Stimulated activated naive B cell treated with anti-CD40 and anti-IgM and Interleukin-4, amounts not matched to agents 10 μg/mL and 1 μg/mL and 100 μg/mL, for 72 hours (primary cell): ENCODE results near the gene GAB4.
"Not testable (repeated sequence)": the region's sequence is repeated elsewhere in the genome, so short reads cannot be mapped to it uniquely, and the experiment has no call there.

Experiments used
- ATAC-seq, 2 donors: fragments of 150-1000 bp; cut with Tn5 transposase; replicated peaks; 2 replicates each; pipeline ENCODE4 v1.10.0; 2021; ENCODE audit warnings: moderate library complexity in 1 of 2
- DNase-seq: peaks from one replicate; pipeline ENCODE4 v3.0.0; 2021
- H3K27ac Mint-ChIP-seq: one replicate; pipeline ENCODE4 v1.8.0; 2022; ENCODE audit warnings: mild to moderate bottlenecking, mixed read lengths
- H3K27me3 Mint-ChIP-seq, 2 donors: one replicate each; pipeline ENCODE4 v1.8.0; 2022; ENCODE audit warnings: mixed read lengths in 2 of 2
- H3K36me3 Mint-ChIP-seq, 2 donors: one replicate each; pipeline ENCODE4 v1.8.0; 2022; ENCODE audit warnings: mixed read lengths in 2 of 2, mild to moderate bottlenecking in 1 of 2
- H3K4me1 Mint-ChIP-seq, 2 donors: one replicate each; pipeline ENCODE4 v1.8.0; 2022; ENCODE audit warnings: mixed read lengths in 2 of 2, mild to moderate bottlenecking in 1 of 2
- H3K4me3 Mint-ChIP-seq, 2 donors: one replicate each; pipeline ENCODE4 v1.8.0; 2022; ENCODE audit warnings: mild to moderate bottlenecking in 2 of 2, mixed read lengths in 2 of 2, moderate library complexity in 1 of 2
- H3K9me3 Mint-ChIP-seq, 2 donors: one replicate each; pipeline ENCODE4 v1.8.0; 2022; ENCODE audit warnings: mixed read lengths in 2 of 2, mild to moderate bottlenecking in 1 of 2

The GAB4 gene

DNA sequence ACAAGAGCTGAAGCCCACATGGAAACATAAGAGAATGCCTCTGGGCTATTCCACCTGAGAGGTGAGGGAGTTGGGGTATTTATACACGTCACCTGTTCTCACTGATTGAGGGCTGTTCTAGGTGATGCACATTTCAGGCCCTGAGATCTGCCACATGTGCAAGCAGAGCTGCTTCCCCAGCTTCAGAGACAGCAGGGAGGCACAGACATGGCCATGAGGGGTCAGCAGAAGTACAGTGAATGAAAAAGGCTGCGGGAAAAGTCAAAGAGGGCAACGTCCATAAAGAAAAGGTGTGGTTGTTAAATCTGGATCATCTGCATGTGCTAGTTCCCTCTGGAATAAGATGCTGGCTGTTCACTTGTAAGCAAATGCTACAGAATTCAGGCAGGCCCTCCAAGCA lies 75.4 kb downstream of the GAB4 start:
- Mint-ChIP-seq H3K27ac (no peak overlapping the region), H3K4me3 (no peak overlapping the region), H3K9me3 (no peaks in the 10 kb centered on the region), H3K4me1 (peaks cover 0 to 2% of the 10 kb centered on the region in 2 donors), H3K36me3 (no peaks in the 10 kb centered on the region), H3K27me3 (peaks cover 44 to 55% of the 10 kb centered on the region in 2 donors)
- no peak for ATAC-seq
- DNase-seq: no peak

DNA sequence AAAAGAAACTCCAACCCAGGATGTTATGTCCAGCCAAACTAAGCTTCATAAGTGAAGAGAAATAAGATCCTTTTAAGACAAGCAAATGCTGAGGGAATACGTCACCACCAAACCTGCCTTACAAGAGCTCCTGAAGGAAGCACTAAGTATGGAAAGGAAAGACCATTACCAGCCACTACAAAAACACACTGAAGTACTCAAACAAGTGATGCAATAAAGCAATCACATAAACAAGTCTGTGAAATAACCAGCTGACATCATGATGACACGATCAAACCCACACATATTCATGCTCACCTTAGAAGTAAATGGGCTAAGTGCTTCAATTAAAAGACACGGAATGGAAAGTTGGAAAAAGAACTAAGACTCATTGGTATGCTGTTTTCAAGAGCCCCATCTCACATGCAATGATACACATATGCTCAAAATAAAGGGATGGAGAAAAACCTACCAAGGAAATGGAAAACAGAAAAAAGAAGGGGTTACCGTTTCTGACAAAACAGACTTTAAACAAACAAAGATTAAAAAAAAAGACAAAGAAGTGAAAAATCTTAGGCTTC lies 82.5 kb downstream of the GAB4 start:
- Mint-ChIP-seq H3K27ac (no peak overlapping the region), H3K4me3 (no peak overlapping the region), H3K27me3 (peaks cover 21 to 24% of the 10 kb centered on the region in 2 donors), H3K36me3 (no peaks in the 10 kb centered on the region), H3K4me1 (peaks cover 10 to 11% of the 10 kb centered on the region in 2 donors), H3K9me3 (no peaks in the 10 kb centered on the region)
- no peak for ATAC-seq
- DNase-seq: no peak

DNA sequence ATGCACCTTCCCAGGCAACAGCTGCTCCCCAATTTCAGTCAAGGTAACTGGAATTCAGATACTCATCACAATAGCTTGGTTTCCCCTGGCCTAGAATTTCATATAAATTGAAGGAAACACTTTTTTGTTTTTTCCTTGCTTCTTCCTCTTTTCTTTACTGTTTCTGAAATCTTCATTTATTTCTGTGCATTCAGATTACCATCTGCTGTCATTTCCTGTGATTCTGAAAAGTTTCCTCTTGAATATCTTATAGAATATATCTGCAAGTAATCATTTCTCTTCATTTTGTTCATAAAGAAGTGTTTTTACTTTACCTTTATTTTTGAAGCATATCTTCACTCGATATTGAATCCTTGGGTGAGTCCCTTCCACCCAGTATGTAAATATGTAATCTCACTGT lies 85.3 kb downstream of the GAB4 start:
- no peak for ATAC-seq

GRCh38 chr22:16922076-16922475 lies 85.9 kb downstream of the GAB4 start:
- no peak overlapping the region for H3K27ac Mint-ChIP-seq
- DNase-seq (no peak), ATAC-seq (no peak)
- H3K4me3 Mint-ChIP-seq: no peak overlapping the region
- H3K27me3 Mint-ChIP-seq: peaks cover 6 to 7% of the 10 kb centered on the region in 2 donors
- no peaks in the 10 kb centered on the region for H3K9me3 Mint-ChIP-seq
- no peaks in the 10 kb centered on the region for H3K36me3 Mint-ChIP-seq
- H3K4me1 Mint-ChIP-seq: peaks cover 14 to 18% of the 10 kb centered on the region in 2 donors

More for the DNA sequence above, 85.3 kb downstream of the GAB4 start:
- peaks cover 0 to under 1% of the 10 kb centered on the region in 2 donors for H3K27me3 Mint-ChIP-seq
- no peak for DNase-seq
- no peak overlapping the region for H3K4me3 Mint-ChIP-seq
- H3K4me1 Mint-ChIP-seq: peaks cover 10 to 12% of the 10 kb centered on the region in 2 donors
- H3K27ac Mint-ChIP-seq: no peak overlapping the region
- no peaks in the 10 kb centered on the region for H3K36me3 Mint-ChIP-seq
- no peaks in the 10 kb centered on the region for H3K9me3 Mint-ChIP-seq

DNA sequence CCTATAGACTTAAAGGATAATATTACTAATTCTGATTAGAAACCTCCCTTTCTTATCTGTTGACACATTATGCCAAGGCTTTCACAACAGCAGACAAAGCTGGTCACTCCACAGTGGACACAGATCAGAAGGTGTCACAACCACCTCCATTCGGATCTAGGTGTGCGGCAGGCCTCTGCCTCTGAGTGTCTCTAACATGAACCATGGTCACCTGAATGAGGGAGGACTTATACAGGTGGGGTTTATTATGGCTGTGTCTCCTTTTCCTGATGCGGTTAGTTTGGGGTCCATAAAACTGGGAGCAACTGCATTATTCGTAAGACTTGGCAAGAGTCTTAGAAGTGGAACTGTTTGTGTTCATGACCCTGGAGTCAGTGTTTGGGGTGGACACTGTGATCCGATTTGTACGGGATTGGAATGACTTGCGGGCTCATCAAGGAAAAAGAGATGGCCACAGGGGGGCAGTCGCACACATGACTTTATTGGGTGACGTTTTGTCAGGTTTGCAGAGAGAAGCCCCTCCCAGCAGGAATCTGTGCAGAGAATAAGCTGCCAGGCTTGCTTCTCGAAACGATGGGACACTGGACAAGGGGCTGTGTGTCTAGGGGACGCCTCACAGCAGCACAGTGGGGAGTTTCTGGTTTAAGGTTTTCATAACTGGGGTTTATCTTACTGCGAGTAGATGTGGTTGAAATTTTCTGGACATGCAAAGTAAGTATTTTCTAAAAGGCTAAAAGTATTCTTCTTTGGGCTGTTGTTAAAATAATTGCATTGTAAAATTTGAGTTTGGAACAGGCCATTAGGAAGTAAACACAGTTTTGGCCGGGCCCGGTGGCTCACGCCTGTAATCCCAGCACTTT lies 90.6 kb downstream of the GAB4 start:
- H3K4me1 Mint-ChIP-seq: peaks cover 11 to 18% of the 10 kb centered on the region in 2 donors
- H3K27ac Mint-ChIP-seq: no peak overlapping the region
- H3K27me3 Mint-ChIP-seq: peaks cover 7 to 18% of the 10 kb centered on the region in 2 donors
- no peak overlapping the region for H3K4me3 Mint-ChIP-seq
- H3K36me3 Mint-ChIP-seq: no peaks in the 10 kb centered on the region
- H3K9me3 Mint-ChIP-seq: no peaks in the 10 kb centered on the region
- DNase-seq: peak; percentile 32
- peak; percentile 76 to 85 for ATAC-seq

GRCh38 chr22:16915701-16916100 lies 92.3 kb downstream of the GAB4 start:
- ATAC-seq: no peak

GRCh38 chr22:16914911-16915310 lies 93.1 kb downstream of the GAB4 start:
- not testable (repeated sequence) for ATAC-seq, H3K9me3 Mint-ChIP-seq, DNase-seq, H3K36me3 Mint-ChIP-seq, H3K27ac Mint-ChIP-seq, H3K4me3 Mint-ChIP-seq
- H3K4me1 Mint-ChIP-seq: peaks cover 5 to 13% of the 10 kb centered on the region in 2 donors
- H3K27me3 Mint-ChIP-seq: peaks cover 7 to 18% of the 10 kb centered on the region in 2 donors

More at GRCh38 chr22:16915701-16916100, 92.3 kb downstream of the GAB4 start:
- Mint-ChIP-seq H3K36me3 (no peaks in the 10 kb centered on the region), H3K4me3 (no peak overlapping the region), H3K9me3 (no peaks in the 10 kb centered on the region), H3K27me3 (peaks cover 7 to 18% of the 10 kb centered on the region in 2 donors), H3K27ac (no peak overlapping the region), H3K4me1 (peaks cover 5 to 13% of the 10 kb centered on the region in 2 donors)
- no peak for DNase-seq

GRCh38 chr22:16914006-16914405 lies 94.0 kb downstream of the GAB4 start:
- no peak for ATAC-seq
- Mint-ChIP-seq H3K27ac (no peak overlapping the region), H3K4me1 (peaks cover 5 to 13% of the 10 kb centered on the region in 2 donors), H3K27me3 (peaks cover 14 to 25% of the 10 kb centered on the region in 2 donors), H3K4me3 (no peak overlapping the region), H3K9me3 (no peaks in the 10 kb centered on the region), H3K36me3 (no peaks in the 10 kb centered on the region)
- DNase-seq: no peak

DNA sequence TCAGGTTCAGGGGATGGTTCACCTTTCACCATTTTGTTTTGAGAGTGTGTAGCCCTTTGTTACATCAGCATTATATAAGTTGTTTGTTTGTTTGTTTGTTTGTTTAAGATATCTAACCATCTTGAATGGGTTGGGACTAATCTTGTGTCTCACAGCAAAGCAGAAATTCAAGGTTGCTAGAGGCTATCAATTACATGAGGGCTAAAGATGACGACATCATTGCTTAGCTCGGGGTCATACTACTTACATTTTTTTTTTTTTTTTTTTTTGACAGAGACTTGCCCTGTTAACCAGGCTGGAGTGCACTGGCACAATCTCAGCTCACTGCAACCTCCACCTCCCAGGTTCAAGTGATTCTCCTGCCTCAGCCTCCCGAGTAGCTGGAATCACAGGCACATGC lies 95.7 kb downstream of the GAB4 start:
- no peaks in the 10 kb centered on the region for H3K36me3 Mint-ChIP-seq
- no peak for ATAC-seq
- peaks cover 3 to 8% of the 10 kb centered on the region in 2 donors for H3K4me1 Mint-ChIP-seq
- peaks cover 10 to 27% of the 10 kb centered on the region in 2 donors for H3K27me3 Mint-ChIP-seq
- H3K9me3 Mint-ChIP-seq: no peaks in the 10 kb centered on the region
- no peak overlapping the region for H3K4me3 Mint-ChIP-seq
- H3K27ac Mint-ChIP-seq: no peak overlapping the region
- no peak for DNase-seq
